Activated CD8-positive, alpha-beta memory T cell treated with anti-CD3 and anti-CD28 coated beads, Interleukin-2, amount 50 U/mL, for 4 hours (primary cell): ENCODE results near the gene DUSP3.
"Not testable (repeated sequence)": the region's sequence is repeated elsewhere in the genome, so short reads cannot be mapped to it uniquely, and the experiment has no call there.

Source experiments
- DNase-seq: peaks from one replicate; pipeline ENCODE4 v3.0.0-alpha.2; 2020

DUSP3 gene

DNA sequence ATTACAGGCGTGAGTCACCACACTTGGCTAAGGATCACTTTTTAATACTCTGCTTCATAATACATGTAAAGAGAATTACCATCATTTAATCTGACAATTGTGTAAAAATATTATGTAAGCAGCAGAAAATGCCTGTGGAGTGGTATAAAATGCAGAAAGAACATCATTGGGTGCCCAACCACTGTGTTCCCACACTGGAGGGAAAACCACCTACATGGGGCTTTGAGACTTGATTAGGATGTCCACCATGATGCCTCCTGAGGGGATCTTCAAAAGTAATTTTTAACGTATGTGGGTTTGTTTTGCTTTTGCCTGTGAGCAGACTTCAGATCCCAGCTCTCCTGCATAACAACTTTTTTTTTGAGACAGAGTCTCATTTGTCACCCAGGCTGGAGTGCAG, 20.3 kb upstream of the DUSP3 start:
- DNase-seq = no peak

DNA sequence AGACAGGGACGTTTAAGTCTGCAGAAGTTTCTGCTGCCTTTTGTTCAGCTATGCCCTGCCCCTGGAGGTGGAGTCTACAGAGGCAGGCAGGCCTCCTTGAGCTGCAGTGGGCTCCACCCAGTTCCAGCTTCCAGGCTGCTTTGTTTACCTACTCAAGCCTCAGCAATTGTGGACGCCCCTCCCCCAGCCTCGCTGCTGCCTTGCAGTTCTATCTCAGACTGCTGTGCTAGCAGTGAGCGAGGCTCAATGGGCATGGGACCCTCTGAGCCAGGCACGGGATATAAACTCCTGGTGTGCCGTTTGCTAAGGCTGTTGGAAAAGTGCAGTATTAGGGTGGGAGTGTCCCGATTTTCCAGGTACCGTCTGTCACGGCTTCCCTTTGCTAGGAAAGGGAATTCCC, 19.2 kb upstream of the DUSP3 start:
- not testable (repeated sequence) for DNase-seq

- not testable (repeated sequence) for DNase-seq
These were observed 13.9 kb upstream of the DUSP3 start for GRCh38 chr17:43792668-43793067.

- DNase-seq = no peak
These were observed 12.8 kb upstream of the DUSP3 start for GRCh38 chr17:43791589-43791988.

GRCh38 chr17:43790311-43790940, 11.6 kb upstream of the DUSP3 start:
- no peak for DNase-seq

DNA sequence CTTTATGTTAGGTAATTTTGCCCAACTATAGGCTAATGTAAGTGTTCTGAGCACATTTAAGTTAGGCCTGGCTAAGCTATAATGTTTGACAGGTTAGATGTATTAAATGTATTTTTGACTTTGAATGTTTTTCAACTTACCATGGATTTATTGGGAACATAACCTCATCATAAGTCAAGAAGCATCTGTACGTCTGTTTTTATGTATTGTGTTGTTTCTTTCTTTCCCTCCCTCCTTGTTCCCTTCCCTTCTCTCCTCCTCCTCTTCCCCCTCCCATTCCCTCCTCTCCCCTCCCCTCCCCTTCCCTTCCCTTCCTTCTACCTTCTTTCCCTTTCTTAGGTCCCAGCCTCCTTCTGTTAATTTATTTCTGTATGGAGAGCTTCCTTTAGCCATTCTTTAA, 10.7 kb upstream of the DUSP3 start:
- no peak for DNase-seq

- DNase-seq = no peak
These were observed 9.8 kb upstream of the DUSP3 start for GRCh38 chr17:43788540-43788939.

GRCh38 chr17:43787728-43788127, 9.0 kb upstream of the DUSP3 start:
- no peak for DNase-seq

DNA sequence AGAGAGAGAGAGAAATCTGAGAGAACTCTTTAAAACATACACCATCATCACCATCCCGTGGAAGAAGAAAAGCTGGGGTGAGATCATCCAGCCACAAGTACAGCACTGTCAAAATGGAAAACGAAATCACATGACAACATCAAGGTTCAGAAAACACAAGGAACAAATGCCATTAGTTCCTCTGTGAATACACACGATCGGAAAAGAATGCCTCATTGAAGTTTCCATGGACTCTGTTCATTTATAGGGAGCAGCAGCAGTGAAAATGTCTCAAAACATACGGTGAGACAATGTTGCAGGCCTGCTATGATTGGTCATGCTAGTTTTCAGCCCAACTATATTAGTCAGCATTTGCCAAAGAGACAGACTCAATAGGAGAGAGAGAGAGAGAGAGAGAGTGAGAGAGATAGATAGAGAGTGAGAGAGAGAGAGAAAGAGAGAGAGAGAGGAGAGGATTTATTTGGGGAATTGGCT, 5.9 kb upstream of the DUSP3 start:
- DNase-seq = no peak

DNA sequence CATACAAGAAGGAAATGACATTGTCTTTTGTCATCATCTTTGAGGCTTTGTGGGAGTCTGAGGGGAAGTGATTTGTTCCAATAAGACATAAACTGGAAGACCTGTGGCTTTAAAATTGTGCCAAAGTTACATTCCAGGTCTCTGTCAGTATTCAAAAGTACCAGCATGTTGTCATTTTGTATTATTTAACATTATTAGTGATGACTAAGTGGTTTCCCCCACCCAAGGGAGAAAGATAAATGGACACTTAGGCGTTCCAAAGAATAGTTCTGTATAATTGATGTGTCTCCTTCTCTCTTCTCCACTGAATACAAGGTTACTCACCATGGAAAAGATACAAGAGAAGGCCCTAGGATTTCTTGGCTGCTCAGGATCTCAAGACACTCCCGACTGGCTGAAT, 5.3 kb upstream of the DUSP3 start:
- no peak for DNase-seq

DNA sequence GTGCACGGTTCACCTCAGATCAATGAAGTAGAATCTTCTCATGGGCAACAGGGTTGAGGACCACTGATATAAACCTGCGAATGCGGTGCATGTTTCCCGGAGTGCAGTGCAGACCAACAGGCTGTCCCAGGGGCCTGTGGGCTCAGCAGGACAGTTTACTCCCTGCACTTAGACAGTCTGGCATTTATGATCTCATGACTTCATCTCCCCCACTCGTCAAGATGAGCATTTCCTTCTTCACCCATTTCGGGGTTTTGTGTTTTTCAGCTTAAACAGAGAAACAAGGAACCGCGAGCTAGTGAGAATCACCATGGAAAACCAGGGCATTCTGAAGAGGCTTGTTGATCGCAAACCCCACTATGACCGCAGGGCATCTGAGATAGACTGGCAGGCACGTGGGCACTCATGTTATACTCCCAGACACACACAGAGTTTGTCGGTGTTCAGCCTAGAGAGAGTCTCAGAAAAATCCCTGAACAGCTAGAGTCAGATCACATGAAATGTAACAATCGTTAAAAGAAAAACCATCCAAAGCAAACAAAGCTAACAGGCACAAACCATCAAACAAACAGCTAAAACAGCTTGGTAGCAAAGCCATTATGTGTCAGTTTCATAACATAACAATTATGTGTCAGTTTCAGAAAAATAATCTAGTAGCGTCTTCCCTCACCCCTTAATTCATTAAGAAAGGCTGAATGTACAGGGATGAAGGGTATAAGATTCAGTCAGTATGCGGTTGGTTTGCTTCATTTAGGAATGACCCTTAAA, 4.3 kb upstream of the DUSP3 start:
- no peak for DNase-seq

DNA sequence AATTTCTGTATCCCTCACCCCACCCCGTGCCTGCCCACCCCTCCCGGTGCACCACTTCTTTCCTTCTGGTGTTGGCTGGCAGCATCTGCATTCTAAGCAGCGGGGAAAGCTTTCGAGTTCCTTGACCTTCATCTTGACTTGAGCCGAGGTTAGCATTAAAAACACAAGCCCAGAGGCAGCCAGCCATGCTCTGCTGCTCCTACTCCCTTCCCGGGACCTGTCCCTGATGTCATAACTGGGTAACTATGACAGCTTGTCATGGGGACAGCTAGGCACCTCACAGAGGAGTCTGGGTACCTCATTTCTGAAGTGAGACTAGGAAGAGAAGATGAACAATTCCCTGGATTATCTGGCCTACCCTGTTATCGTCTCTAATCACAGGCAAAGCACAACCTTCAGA, 1.4 kb upstream of the DUSP3 start, which contains the start of gene CFAP97D1:
TSS of gene CFAP97D1 (plus strand) at position 301 of the 400 bp plus-strand sequence. CDS start at position 329, 28 bp downstream.
- no peak for DNase-seq

DNA sequence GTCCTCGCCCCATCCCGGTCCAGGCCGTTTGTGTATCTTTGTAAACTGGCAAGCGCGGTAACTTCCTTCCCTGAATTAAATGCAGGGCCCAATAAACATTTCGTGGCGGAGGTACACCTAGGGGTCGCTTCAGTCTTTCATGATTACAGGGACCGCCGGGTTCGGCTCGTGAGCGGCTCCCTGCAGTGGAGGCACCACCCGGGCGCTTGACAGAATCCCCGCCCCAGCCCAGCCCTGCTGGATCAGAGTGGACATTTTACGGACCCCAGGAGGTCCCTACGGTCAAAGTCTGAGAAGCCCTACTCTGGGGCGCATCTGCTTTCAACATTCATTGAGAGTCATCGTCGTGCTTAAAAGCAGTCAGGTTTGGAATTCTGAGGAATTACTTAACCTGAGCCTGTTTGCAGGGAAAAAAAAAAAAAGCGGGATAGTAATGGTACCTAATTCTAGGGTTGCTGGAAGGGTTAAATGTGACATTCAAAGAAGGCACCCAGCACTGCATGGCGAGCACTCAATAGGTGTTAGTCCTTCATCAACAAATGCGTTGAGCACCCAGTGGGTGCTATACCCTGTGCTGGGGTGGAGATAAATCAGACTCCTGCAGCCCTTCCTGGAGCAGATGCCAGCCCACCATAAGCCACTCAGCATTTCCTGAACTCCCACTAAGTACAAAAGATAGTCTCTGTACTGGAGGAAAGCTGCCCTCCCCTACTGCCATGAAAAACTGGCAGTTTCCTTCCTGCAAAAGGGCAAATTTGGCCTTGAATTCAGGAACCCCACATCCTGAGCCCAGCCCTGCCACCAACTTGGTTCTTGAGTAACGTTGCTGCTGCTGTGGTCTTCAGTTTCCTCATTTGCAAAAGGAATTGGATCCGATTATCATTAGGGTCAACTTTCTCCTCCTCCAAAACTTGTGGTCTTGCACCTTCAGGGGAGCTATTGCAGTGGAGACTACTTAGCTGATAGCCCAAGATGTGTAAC, 658 bp upstream of the DUSP3 start:
- DNase-seq = no peak

- DNase-seq = no peak
These were observed 4.2 kb downstream of the DUSP3 start for GRCh38 chr17:43774304-43775250.

DNA sequence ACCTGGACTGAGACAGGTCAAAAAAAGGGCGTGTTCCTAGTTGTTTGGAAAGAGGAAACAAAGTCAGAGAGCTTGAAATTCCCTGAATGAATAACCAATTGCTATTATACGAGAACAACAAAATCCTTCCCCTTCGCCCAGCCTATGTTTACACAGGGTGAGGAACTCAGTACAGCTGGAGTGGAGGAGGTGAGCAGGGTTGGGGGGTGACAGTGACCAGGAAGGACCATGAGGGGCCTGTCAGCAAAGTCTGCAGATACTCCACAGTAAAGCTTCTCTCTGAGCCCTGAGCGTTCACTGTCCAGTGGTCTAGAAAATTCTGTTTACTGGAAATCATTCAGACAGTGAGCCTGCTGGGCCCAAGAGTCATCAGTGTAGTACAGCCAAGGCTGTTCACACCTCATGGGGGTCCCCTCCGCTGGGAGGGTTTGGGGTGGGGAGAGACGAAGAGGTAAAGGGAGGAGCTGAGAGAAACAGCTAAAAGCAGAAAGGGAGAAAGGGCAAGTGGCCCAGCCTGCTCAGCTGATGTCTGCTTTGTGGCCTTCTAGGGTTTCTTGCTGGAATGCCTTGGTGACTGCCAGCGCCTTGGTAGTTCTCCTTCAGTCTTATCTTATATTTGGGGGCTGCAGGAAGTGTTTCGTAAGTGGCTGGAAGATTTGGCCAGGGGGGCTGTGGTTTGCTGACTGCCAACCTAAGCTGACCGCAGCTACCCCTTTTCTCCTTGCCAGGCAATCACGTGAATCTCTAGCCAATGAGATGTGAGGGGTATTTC, 5.7 kb downstream of the DUSP3 start:
- DNase-seq = no peak

GRCh38 chr17:43771463-43771862, 7.3 kb downstream of the DUSP3 start:
- no peak for DNase-seq

DNA sequence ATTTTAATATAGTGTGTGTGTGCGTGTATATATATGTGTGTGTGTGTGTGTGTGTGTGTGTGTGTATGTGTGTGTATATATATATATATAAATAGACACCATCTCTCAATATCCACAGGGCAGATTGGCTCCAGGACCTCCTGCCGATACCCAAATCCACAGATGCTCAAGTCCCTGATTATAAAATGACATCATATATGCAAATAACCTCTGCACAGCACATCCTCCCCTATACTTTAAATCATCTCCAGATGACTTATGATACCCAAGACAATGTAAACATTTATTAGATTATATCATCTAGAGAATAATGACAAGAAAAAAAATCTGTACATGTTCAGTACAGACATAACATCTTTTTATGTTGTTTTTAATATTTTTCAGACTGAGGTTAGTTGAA, 7.8 kb downstream of the DUSP3 start:
- DNase-seq = no peak

DNA sequence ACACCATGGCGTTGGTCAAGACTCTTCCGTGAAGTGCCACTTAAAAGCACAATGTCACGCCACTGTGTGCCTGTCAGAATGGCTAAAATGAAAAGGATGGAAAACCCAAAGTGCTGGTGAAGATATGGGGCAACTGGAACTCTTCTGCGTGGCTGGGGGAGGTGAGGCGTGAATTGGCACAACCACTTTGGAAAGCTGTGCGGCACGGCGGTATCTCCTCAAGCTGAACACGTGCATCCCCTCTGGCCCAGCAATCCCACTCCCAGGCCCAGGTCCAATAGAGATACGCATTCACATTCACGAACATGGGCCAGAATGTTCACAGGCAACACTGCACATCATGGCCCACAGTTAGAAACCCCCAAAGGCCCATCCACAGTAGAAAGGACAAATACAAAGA, 8.9 kb downstream of the DUSP3 start:
- DNase-seq = no peak

GRCh38 chr17:43769426-43769825, 9.4 kb downstream of the DUSP3 start:
- DNase-seq = no peak

DNA sequence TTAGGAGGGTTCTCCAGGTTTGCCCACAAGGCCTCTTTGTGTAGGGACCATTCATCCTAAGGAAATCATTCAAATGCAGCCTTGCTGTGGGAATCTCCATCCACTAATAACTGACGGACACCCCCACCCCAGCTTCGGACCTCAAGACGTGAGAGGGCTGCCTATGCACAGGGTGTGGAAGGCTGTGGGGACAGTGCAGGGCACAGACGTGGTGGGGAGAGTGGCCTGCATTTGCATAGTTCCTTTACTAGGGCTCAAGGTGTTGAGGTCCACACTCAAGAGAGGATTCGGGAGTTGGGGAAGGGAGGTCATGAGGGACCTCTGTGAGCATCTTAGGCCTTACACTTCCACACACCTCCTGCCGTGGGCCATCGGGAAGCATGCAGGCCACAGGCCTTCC, 9.8 kb downstream of the DUSP3 start:
- no peak for DNase-seq

DNA sequence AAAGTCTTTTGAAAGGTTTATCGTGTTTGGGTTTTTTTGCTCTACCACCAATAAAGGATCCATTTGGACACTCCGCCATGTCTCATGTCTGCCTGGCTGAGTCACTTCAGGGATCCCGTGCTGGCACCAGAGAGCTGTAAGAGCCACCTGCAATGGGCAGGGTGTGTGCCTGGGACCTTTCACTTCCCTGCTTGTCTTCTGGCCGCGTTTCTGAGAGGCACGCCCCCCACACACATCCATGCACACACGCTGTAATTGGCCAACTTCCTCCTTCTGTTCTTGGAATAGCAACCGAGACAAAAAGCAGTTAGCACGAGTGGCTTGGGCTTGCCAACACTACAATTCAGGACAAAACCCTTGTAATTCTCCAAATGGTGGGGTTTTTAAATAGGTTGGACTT, 10.4 kb downstream of the DUSP3 start:
- no peak for DNase-seq
